ENCODE data around the gene DHX16. TPM values are rescaled to one million over a fixed set of nuclear protein-coding genes. Genes with fewer than 3 reads are reported as not detected.

The DHX16 gene
- total RNA-seq = 10 to 100 TPM; 16.0 to 34.5 (median 22.5) TPM

- TF ChIP-seq, protein P1, sequence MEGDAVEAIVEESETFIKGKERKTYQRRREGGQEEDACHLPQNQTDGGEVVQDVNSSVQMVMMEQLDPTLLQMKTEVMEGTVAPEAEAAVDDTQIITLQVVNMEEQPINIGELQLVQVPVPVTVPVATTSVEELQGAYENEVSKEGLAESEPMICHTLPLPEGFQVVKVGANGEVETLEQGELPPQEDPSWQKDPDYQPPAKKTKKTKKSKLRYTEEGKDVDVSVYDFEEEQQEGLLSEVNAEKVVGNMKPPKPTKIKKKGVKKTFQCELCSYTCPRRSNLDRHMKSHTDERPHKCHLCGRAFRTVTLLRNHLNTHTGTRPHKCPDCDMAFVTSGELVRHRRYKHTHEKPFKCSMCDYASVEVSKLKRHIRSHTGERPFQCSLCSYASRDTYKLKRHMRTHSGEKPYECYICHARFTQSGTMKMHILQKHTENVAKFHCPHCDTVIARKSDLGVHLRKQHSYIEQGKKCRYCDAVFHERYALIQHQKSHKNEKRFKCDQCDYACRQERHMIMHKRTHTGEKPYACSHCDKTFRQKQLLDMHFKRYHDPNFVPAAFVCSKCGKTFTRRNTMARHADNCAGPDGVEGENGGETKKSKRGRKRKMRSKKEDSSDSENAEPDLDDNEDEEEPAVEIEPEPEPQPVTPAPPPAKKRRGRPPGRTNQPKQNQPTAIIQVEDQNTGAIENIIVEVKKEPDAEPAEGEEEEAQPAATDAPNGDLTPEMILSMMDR (IDR thresholded peaks at IDR 0.05; ENCODE audit: low read depth) = no peak
Observed at GRCh38 chr6:30672445-30673253, at the start of gene DHX16. Gene DHX16 (minus strand): TSS chr6:30673006. CDS start chr6:30672841, 165 bp downstream.

GRCh38 chr6:30721198-30722024 is 48.6 kb upstream of the DHX16 start:
- TF ChIP-seq, protein P1 (IDR thresholded peaks at IDR 0.05; ENCODE audit: low read depth) = no peak

DNA sequence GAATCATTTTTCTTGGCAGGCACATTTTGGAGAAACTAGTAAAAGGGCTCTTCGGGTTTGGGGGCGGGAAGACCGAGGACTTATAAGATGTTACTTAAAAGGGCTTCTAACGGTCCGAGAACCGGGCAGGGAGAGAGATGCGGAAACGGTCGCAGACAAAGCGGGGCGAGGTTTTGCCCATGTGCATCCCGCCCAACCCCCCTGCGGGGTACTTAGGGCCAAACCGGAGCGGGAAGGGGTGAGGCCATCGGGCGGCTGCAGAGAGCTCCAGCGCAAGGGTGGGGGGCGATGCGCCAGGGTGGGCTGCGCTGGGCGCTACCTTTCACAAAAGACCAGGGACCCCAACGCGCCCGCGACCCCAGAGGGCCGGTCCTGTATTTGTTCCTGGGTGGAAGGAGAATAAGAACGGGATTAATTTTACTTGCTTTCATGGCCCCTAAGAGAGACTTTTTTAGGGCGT is 48.0 kb upstream of the DHX16 start:
- TF ChIP-seq, protein P1 (IDR thresholded peaks at IDR 0.05; ENCODE audit: low read depth) = no peak

- TF ChIP-seq, protein P1 (IDR thresholded peaks at IDR 0.05; ENCODE audit: low read depth) = no peak
Observed at GRCh38 chr6:30719791-30720737, 47.3 kb upstream of the DHX16 start, which contains the start of gene TUBB. Gene TUBB (plus strand): TSS chr6:30720352. CDS start chr6:30720507, 155 bp downstream.

GRCh38 chr6:30719356-30719755 is 46.5 kb upstream of the DHX16 start:
- TF ChIP-seq, protein P1 (IDR thresholded peaks at IDR 0.05; ENCODE audit: low read depth) = no peak

DNA sequence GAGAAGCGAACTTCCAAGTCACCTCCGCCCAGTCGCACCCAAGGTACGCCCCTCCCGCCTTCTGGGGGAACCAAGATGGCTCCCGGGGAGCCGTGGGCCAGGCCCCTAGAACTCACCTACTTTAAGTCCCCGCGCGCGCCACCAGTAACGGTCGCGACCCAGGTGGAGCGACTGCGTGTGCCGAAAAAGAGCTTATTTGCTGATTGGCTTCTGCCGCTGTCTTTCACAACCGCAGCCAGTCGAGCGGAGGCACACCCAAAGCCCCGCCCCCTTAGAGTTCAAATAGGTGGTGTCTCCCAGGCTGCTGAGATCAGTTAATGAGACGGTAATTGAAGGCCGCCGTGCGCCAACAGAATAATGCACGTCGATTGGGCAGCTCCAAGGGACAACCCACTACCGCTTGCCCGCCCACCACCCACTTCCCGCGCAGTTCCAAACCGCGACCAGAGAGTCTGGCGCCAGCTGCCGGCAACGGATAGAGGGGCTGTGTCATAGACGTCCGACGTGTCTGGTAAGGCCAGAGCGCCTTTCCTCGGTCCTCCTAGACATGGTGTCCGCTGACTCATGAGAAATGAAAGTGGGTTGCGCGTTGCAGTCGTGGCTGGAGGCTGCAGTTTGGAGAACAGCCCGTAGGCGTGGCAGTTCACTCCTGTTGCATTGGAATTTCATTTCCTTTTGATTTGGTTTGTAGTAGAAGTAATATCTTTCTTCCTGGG is 44.5 kb upstream of the DHX16 start, which contains the start of gene MDC1:
Gene MDC1, minus strand, starts transcription at position 153 of the 716 bp plus-strand sequence. CDS start 2,106 bp downstream, outside the sequence.
- TF ChIP-seq, protein P1 (IDR thresholded peaks at IDR 0.05; ENCODE audit: low read depth) = no peak
